AG09309 (cell line): ENCODE data around the gene SFXN1.

Experiments used
- DNase-seq: peaks from one replicate; pipeline ENCODE4 v3.0.0-alpha.2; 2010; ENCODE audit warnings: low read depth
- H3K4me3 ChIP-seq: 2 replicates; pipeline ENCODE4 v1.5.1; 2011; ENCODE audit warnings: mild to moderate bottlenecking, low read depth, low read length, moderate library complexity; ENCODE audit not compliant: control insufficient read depth
- TF ChIP-seq, protein P1 (sequence below): IDR thresholded peaks from 2 replicates; pipeline ENCODE4 v1.5.1; 2011; ENCODE audit warnings: mild to moderate bottlenecking, low read depth, low read length, inconsistent platforms; ENCODE audit not compliant: insufficient read depth, control insufficient read depth; ENCODE audit errors: missing control alignments

The SFXN1 gene

DNA sequence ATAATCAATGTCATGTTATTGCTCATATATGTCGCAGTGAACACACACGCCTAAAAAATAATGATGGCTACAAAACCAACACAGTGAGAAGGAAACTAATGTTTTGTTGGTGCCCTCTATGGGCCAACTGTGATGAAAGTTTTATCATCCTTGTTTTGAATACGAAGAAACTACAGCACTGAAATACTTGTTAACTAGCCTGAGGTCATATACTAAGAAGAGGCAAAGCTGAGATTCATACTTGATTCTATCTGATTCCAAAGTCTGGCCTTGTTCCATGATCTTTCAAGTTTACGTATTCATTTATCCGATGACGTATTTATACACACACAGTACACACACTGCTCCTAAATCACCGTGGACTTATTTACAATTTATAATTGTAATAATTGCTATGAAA is 18.2 kb upstream of the SFXN1 start:
- no peak overlapping the region for H3K4me3 ChIP-seq
- TF ChIP-seq, protein P1, sequence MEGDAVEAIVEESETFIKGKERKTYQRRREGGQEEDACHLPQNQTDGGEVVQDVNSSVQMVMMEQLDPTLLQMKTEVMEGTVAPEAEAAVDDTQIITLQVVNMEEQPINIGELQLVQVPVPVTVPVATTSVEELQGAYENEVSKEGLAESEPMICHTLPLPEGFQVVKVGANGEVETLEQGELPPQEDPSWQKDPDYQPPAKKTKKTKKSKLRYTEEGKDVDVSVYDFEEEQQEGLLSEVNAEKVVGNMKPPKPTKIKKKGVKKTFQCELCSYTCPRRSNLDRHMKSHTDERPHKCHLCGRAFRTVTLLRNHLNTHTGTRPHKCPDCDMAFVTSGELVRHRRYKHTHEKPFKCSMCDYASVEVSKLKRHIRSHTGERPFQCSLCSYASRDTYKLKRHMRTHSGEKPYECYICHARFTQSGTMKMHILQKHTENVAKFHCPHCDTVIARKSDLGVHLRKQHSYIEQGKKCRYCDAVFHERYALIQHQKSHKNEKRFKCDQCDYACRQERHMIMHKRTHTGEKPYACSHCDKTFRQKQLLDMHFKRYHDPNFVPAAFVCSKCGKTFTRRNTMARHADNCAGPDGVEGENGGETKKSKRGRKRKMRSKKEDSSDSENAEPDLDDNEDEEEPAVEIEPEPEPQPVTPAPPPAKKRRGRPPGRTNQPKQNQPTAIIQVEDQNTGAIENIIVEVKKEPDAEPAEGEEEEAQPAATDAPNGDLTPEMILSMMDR = peak; percentile 48
- no peak for DNase-seq

DNA sequence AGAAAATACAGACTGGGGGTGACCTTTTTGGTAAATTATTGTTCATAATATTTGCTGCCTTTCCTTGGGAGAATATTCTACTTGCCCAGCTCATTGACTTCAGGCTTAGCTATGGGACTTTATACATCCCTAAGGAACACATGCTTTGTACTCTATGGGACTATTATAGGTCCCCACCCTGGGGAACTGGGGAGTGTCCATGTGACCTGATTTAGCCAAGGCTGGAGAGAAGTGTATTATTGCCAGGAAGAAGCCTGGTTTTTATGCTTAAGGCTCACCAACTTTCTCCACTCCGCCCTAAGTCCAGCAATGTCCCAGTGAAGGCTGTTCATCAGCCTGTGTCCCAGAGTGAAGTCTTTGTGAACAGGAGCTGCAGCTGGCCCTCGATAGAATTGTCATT is 17.8 kb upstream of the SFXN1 start:
- TF ChIP-seq, protein P1 = no peak
- no peak overlapping the region for H3K4me3 ChIP-seq
- no peak for DNase-seq

DNA sequence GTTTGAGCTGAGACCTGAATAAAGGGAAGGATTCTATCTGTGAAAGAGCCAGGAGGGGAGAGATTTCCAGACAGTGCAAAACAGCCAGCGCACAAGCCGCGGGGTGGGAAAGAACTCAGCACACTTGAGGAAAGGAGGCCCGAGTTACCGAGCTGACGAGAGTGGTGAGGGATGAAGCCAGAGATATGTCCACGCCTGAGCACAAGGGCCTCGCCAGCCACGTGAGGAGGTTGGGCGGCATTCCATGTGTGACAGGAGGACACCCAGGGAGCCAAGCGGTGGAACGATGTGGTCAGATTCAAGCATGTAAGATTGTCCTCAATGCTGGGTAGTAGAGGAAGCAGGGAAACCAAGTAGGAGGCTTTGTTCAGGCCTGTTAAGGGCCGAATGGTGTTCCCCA is 17.0 kb upstream of the SFXN1 start:
- no peak overlapping the region for H3K4me3 ChIP-seq
- no peak for DNase-seq
- TF ChIP-seq, protein P1 = no peak

DNA sequence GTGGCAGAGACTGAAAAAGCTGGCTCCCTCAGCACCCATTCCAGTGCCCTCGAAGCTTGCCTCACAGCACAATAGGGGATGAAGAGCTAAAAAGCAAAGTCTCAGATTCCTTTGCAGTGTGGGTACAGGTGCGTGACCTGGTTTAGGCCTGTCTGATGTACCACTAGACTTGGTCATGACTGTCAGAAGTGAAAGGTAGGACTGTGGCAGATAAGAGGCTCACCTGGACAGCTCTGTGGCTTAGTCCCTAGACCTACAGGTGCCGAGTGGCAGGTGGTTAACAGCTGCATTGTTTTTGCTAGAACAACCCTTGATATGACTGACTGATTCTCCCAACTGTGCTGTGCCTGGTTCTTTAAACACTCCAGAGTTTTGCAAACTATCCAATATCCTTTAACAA is 14.7 kb upstream of the SFXN1 start:
- TF ChIP-seq, protein P1 = no peak
- no peak for DNase-seq
- no peak overlapping the region for H3K4me3 ChIP-seq

DNA sequence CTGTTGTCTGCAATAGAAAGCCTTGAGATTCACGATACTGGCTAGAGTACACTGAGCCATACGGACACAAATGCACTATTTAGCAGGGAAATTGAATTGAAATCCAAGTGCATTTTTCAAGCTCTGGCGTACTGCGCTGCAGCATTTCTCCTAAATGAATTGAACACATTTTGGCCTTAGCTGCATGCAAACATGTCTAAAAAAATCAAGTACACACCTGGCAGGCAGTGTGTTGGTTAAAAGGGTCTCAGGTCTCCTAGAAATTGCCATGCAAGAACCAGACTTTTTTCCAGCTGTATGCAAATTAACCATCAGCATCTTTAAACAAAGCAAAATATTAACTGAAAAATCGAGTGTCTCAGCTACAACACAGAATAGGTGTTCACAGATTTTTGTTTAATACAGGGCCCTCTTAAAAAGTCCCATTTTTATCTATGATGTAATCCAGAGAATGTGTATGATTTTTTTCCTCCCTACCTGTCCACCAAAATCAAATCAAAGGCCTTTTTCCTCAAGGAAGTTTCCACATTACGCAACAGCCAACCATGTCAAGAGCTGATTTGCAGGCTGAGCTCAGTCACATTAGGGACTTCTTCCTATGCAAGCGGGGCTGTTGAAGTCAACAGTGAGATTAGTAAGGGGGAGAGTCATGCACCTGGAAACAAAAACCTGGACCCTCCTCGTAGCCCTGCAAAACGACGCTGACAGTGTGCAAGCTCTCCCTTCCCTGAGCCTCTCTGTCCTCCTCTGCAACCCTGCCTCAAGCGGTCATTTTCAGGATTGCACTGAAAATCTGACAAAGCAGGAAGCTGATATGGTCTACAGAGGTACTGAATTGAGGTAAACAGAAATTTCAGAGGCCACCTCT is 14.1 kb upstream of the SFXN1 start:
- no peak overlapping the region for H3K4me3 ChIP-seq
- TF ChIP-seq, protein P1 = peak; percentile 81
- no peak for DNase-seq

GRCh38 chr5:175464942-175465233 is 13.5 kb upstream of the SFXN1 start:
- TF ChIP-seq, protein P1 = no peak
- H3K4me3 ChIP-seq = no peak overlapping the region
- DNase-seq = no peak
